Measurements from ENCODE around the gene APLN.

- TF ChIP-seq MAX (IDR thresholded peaks at IDR 0.05) (no peak), MYC (CRISPR knock-in tag; IDR thresholded peaks at IDR 0.05; ENCODE audit: borderline replicate concordance) (no peak), ARNT (IDR thresholded peaks at IDR 0.05) (no peak), CTCF (CRISPR knock-in tag; IDR thresholded peaks at IDR 0.05) (no peak), HIVEP1 (CRISPR knock-in tag; IDR thresholded peaks at IDR 0.05) (no peak), ATF5 (CRISPR knock-in tag; IDR thresholded peaks at IDR 0.05; ENCODE audit: low read depth) (no peak), CREB1 (IDR thresholded peaks at IDR 0.05) (no peak), CREB1 (CRISPR knock-in tag; IDR thresholded peaks at IDR 0.05) (no peak), IKZF4 (CRISPR knock-in tag; IDR thresholded peaks at IDR 0.05; ENCODE audit: borderline replicate concordance, low read depth, not compliant biosample characterization) (no peak), SAFB2 (CRISPR knock-in tag; IDR thresholded peaks at IDR 0.05; ENCODE audit: borderline replicate concordance, low read depth) (no peak)
These were observed 3.8 kb downstream of the APLN start for GRCh38 chrX:129650821-129651510.
